OCI-LY1 (cell line): Measurements from ENCODE around the gene TRPV2.

Experiments used
- CTCF ChIP-seq: fragments of 200-600 bp; sonication (generic), shearing (Covaris generic); IDR thresholded peaks from 2 replicates; pipeline ENCODE4 v1.5.1; 2017; ENCODE audit warnings: mild to moderate bottlenecking, antibody characterized with exemption, low read length, moderate library complexity, mixed read lengths
- EZH2 ChIP-seq: fragments of 200-600 bp; sonication (generic), shearing (Covaris generic); IDR thresholded peaks from 2 replicates; pipeline ENCODE4 v1.8.0; 2017; ENCODE audit warnings: borderline replicate concordance, mixed run types, mild to moderate bottlenecking, antibody characterized with exemption, low read length, moderate library complexity, mixed read lengths

GRCh38 chr17:16447676-16448075, 32.3 kb downstream of the TRPV2 start:
- TF ChIP-seq CTCF (no peak), EZH2 (no peak)
